Stimulated activated naive CD8-positive, alpha-beta T cell treated with anti-CD3 and anti-CD28 coated beads, Interleukin-15, amount 100 ng/mL, for 72 hours (primary cell): Measurements from ENCODE around the gene LGALS1.
"Not testable (repeated sequence)": the region's sequence is repeated elsewhere in the genome, so short reads cannot be mapped to it uniquely, and the experiment has no call there.

Experiments
- ATAC-seq: fragments of 150-1000 bp; cut with Tn5 transposase; 2 replicates; pipeline ENCODE4 v1.10.0; 2021; ENCODE audit warnings: mild to moderate bottlenecking, moderate library complexity
- DNase-seq, 2 donors: peaks; one replicate each; pipeline ENCODE4 v3.0.0; 2021 to 2022
- H3K27ac Mint-ChIP-seq, 2 donors: one replicate each; pipeline ENCODE4 v1.8.0; 2022; ENCODE audit warnings: mild to moderate bottlenecking in 2 of 2, mixed read lengths in 2 of 2, moderate library complexity in 2 of 2
- H3K27me3 Mint-ChIP-seq: one replicate; pipeline ENCODE4 v1.8.0; 2022; ENCODE audit warnings: mixed read lengths
- H3K4me1 Mint-ChIP-seq: one replicate; pipeline ENCODE4 v1.8.0; 2022; ENCODE audit warnings: mild to moderate bottlenecking, mixed read lengths
- H3K4me3 Mint-ChIP-seq, 2 donors: one replicate each; pipeline ENCODE4 v1.8.0; 2022; ENCODE audit warnings: mild to moderate bottlenecking in 2 of 2, mixed read lengths in 2 of 2, moderate library complexity in 1 of 2
- H3K9me3 Mint-ChIP-seq, 2 donors: one replicate each; pipeline ENCODE4 v1.8.0; 2022; ENCODE audit warnings: mixed read lengths in 2 of 2

The LGALS1 gene

GRCh38 chr22:37654563-37655251 lies 20.7 kb upstream of the LGALS1 start:
- H3K4me3 Mint-ChIP-seq: no peak overlapping the region
- peak overlapping the region in 1 of 2 donors; percentile 20 for H3K27ac Mint-ChIP-seq
- H3K9me3 Mint-ChIP-seq: no peaks in the 10 kb centered on the region
- ATAC-seq (no peak), DNase-seq (no peak)
- H3K27me3 Mint-ChIP-seq: no peaks in the 10 kb centered on the region
- H3K4me1 Mint-ChIP-seq: peaks cover 23% of the 10 kb centered on the region

- no peak overlapping the region for H3K27ac Mint-ChIP-seq
- no peak for ATAC-seq
- no peak overlapping the region for H3K4me3 Mint-ChIP-seq
- H3K27me3 Mint-ChIP-seq: no peaks in the 10 kb centered on the region
- DNase-seq: no peak
- no peaks in the 10 kb centered on the region for H3K9me3 Mint-ChIP-seq
- peaks cover 28% of the 10 kb centered on the region for H3K4me1 Mint-ChIP-seq
These were observed 20.2 kb upstream of the LGALS1 start for GRCh38 chr22:37655252-37655563.

- H3K4me3 Mint-ChIP-seq, DNase-seq, H3K9me3 Mint-ChIP-seq, ATAC-seq, H3K27ac Mint-ChIP-seq, H3K27me3 Mint-ChIP-seq: not testable (repeated sequence)
- H3K4me1 Mint-ChIP-seq: peaks cover 42% of the 10 kb centered on the region
These were observed 18.9 kb upstream of the LGALS1 start for GRCh38 chr22:37656583-37656982.

GRCh38 chr22:37657590-37658132 lies 17.8 kb upstream of the LGALS1 start:
- Mint-ChIP-seq H3K4me1 (peaks cover 51% of the 10 kb centered on the region), H3K9me3 (no peaks in the 10 kb centered on the region), H3K27ac (peak overlapping the region; percentile 1 to 74), H3K27me3 (no peaks in the 10 kb centered on the region), H3K4me3 (peak overlapping the region; percentile 86 to 90)
- ATAC-seq (no peak), DNase-seq (no peak)

GRCh38 chr22:37658133-37659065 lies 17.0 kb upstream of the LGALS1 start, which contains the start of gene PDXP:
TSS of gene PDXP (plus strand) at chr22:37658723. CDS start at chr22:37658783, 60 bp downstream.
- Mint-ChIP-seq H3K4me3 (peak within 1 kb of the TSS; percentile 90 to 91), H3K27ac (peak within 1 kb of the TSS; percentile 74 to 90), H3K9me3 (no peaks in the 10 kb centered on the region), H3K4me1 (peaks cover 51% of the 10 kb centered on the region), H3K27me3 (no peaks in the 10 kb centered on the region)
- peak; percentile 98 to 99 for DNase-seq
- peak; percentile 97 for ATAC-seq

DNA sequence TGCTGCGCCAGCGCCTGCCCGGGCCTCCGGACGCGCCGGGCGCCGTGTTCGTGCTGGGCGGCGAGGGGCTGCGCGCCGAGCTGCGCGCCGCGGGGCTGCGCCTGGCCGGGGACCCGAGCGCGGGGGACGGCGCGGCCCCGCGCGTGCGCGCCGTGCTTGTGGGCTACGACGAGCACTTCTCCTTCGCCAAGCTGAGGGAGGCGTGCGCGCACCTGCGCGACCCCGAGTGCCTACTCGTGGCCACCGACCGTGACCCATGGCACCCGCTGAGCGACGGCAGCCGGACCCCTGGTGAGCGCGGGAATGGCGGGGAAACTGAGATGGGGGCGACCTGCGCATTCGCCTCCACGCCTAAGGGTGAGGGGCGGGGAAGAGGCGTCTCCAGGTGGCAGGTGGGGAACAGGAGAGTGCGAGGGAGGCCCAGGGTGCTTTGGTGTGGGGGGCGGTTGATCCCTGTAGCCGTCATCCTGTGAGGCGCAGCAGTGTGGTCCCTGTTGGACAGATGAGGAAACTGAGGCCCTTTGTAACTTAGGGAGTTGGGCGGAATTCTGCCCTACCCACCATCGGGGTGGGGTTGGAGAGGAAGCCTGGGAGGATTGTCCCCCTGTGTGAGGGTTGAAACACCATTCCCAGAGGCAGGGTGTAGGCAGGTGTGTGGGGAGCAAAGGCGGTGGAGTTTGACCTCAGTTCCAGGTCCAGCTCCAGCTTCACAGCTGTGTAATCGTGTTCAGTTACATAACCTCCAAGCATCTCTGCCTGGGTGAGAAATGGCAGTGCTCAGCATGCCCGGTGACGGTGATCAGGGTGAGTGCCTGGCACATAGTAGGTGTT lies 16.2 kb upstream of the LGALS1 start:
- Mint-ChIP-seq H3K4me3 (peak overlapping the region; percentile 90 to 91), H3K27ac (peak overlapping the region; percentile 57 to 90), H3K9me3 (no peaks in the 10 kb centered on the region), H3K27me3 (no peaks in the 10 kb centered on the region), H3K4me1 (peaks cover 51% of the 10 kb centered on the region)
- ATAC-seq (no peak), DNase-seq (peak in 1 of 2 donors; percentile 31)

GRCh38 chr22:37659897-37660708 lies 15.3 kb upstream of the LGALS1 start:
- ATAC-seq: no peak
- Mint-ChIP-seq H3K27me3 (no peaks in the 10 kb centered on the region), H3K4me3 (peak overlapping the region; percentile 90 to 91), H3K4me1 (peaks cover 51% of the 10 kb centered on the region), H3K27ac (peak overlapping the region; percentile 17 to 44), H3K9me3 (no peaks in the 10 kb centered on the region)
- DNase-seq: no peak

DNA sequence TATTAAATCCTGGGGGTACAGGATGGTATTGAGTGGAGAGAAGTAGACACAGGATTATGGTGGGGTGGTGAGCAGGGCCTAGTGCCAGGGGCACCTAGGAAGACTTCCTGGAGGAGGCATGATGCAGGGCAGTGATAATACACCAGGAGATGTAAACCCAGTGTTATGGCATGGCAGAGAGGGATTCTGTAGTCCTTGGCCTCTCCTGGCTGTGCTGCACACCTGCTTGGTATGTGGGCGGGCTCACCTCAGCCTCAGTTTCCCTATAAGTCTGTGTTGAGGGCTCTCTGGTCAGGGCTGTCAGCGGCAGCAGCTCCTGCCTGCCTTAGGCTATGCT lies 14.8 kb upstream of the LGALS1 start:
- Mint-ChIP-seq H3K4me3 (peak overlapping the region; percentile 90 to 91), H3K27ac (peak overlapping the region in 1 of 2 donors; percentile 17), H3K9me3 (no peaks in the 10 kb centered on the region), H3K4me1 (peaks cover 51% of the 10 kb centered on the region), H3K27me3 (no peaks in the 10 kb centered on the region)
- no peak for ATAC-seq
- DNase-seq: no peak

- DNase-seq: peak in 1 of 2 donors; percentile 35
- Mint-ChIP-seq H3K27ac (peak overlapping the region in 1 of 2 donors; percentile 54), H3K4me1 (peaks cover 55% of the 10 kb centered on the region), H3K27me3 (no peaks in the 10 kb centered on the region), H3K9me3 (no peaks in the 10 kb centered on the region), H3K4me3 (peak overlapping the region in 1 of 2 donors; percentile 91)
- no peak for ATAC-seq
These were observed 14.1 kb upstream of the LGALS1 start for GRCh38 chr22:37661160-37661924.

- no peaks in the 10 kb centered on the region for H3K9me3 Mint-ChIP-seq
- H3K27ac Mint-ChIP-seq: peak overlapping the region in 1 of 2 donors; percentile 54
- H3K4me3 Mint-ChIP-seq: no peak overlapping the region
- H3K27me3 Mint-ChIP-seq: no peaks in the 10 kb centered on the region
- H3K4me1 Mint-ChIP-seq: peaks cover 56% of the 10 kb centered on the region
- ATAC-seq: no peak
- no peak for DNase-seq
These were observed 13.4 kb upstream of the LGALS1 start for GRCh38 chr22:37662039-37662438.

DNA sequence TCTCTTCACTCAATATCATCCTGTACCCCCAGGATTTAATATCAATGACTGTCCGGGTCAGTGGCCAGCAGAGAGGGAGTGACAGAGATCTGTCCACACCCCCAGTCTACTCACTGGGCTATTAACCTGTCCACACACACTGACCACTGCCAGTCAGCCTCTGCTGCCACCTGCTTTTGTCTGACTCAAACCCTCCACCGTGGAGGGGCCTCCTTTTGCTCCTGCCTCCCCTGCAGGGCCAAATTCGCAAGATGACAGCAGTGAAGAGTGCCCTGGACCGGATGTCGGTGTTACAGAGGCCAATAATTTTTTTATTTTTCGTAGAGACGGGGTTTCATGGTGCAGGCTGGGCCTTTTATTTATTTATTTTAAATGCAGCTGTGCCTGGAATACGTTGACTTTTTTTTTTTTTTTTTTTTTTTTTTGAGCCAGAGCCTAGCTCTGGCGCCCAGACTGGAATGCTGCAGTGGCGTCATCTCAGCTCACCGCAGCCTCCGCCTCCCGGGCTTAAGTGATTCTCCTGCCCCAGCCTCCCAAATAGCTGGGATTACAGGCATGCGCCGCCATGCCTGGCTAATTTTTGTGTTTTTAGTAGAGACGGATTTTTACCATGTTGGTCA lies 11.8 kb upstream of the LGALS1 start:
- Mint-ChIP-seq H3K4me1 (peaks cover 46% of the 10 kb centered on the region), H3K4me3 (no peak overlapping the region), H3K27ac (no peak overlapping the region), H3K27me3 (no peaks in the 10 kb centered on the region), H3K9me3 (no peaks in the 10 kb centered on the region)
- no peak for DNase-seq
- ATAC-seq: no peak

GRCh38 chr22:37664249-37665101 lies 11.0 kb upstream of the LGALS1 start:
- no peaks in the 10 kb centered on the region for H3K27me3 Mint-ChIP-seq
- peaks cover 44% of the 10 kb centered on the region for H3K4me1 Mint-ChIP-seq
- ATAC-seq (no peak), DNase-seq (no peak)
- no peak overlapping the region for H3K27ac Mint-ChIP-seq
- no peak overlapping the region for H3K4me3 Mint-ChIP-seq
- no peaks in the 10 kb centered on the region for H3K9me3 Mint-ChIP-seq

- DNase-seq (no peak), ATAC-seq (no peak)
- Mint-ChIP-seq H3K27ac (no peak overlapping the region), H3K4me1 (peaks cover 36% of the 10 kb centered on the region), H3K27me3 (no peaks in the 10 kb centered on the region), H3K4me3 (no peak overlapping the region), H3K9me3 (no peaks in the 10 kb centered on the region)
These were observed 9.9 kb upstream of the LGALS1 start for GRCh38 chr22:37665487-37665886.
